Heart left ventricle (tissue), 16 donors: ENCODE data around the gene FOXG1. TPM values are rescaled to one million over a fixed set of nuclear protein-coding genes. Genes with fewer than 3 reads are reported as not detected.

Experiments used
- ATAC-seq, 4 donors: fragments of 200-7000 bp; cut with Tn5 transposase; one replicate each; pipeline ENCODE4 v1.9.1; 2020 to 2022; ENCODE audit warnings: moderate library complexity in 4 of 4, mild to moderate bottlenecking in 3 of 4, moderate number of reproducible peaks in 1 of 4
- DNase-seq, 5 donors: peaks; one replicate each; pipeline ENCODE4 v3.0.0-alpha.2; 2020
- H3K27ac ChIP-seq, 12 donors: fragments of 200-600 bp; sonication (generic) in 4 of 12; one replicate each; pipeline versions ENCODE4 v1.5.0 to v1.8.0; 2016 to 2022; ENCODE audit warnings: mild to moderate bottlenecking in 2 of 12
- H3K27me3 ChIP-seq, 9 donors: fragments of 200-600 bp; sonication (generic) in 2 of 9; one replicate each; pipeline versions ENCODE4 v1.5.1 to v1.8.0; 2016 to 2022; ENCODE audit warnings: mild to moderate bottlenecking in 3 of 9
- H3K36me3 ChIP-seq, 9 donors: fragments of 200-600 bp; sonication (generic) in 2 of 9; one replicate each; pipeline versions ENCODE4 v1.5.0 to v1.8.0; 2018 to 2022; ENCODE audit warnings: mild to moderate bottlenecking in 2 of 9
- H3K4me1 ChIP-seq, 12 donors: fragments of 200-600 bp; sonication (generic) in 4 of 12; one replicate each; pipeline versions ENCODE4 v1.5.0 to v1.8.0; 2016 to 2022; ENCODE audit warnings: mild to moderate bottlenecking in 3 of 12
- H3K4me3 ChIP-seq, 12 donors: fragments of 200-600 bp; sonication (generic) in 4 of 12; one replicate each; pipeline versions ENCODE4 v1.5.0 to v1.8.0; 2017 to 2022; ENCODE audit warnings: mild to moderate bottlenecking in 9 of 12, moderate library complexity in 4 of 12
- H3K9me3 ChIP-seq, 12 donors: fragments of 200-600 bp; sonication (generic) in 4 of 12; one replicate each; pipeline versions ENCODE4 v1.5.0 to v1.8.0; 2016 to 2022; ENCODE audit warnings: mild to moderate bottlenecking in 1 of 12
- CTCF ChIP-seq, 12 donors: fragments of 200-600 bp; sonication (generic) in 4 of 12; IDR thresholded peaks; one replicate each; pipeline versions ENCODE4 v1.5.0 to v1.8.0; 2018 to 2022; ENCODE audit warnings: antibody characterized with exemption in 12 of 12, mild to moderate bottlenecking in 5 of 12
- POLR2A ChIP-seq, 2 donors: fragments of 450-650 bp; IDR thresholded peaks; one replicate each; pipeline ENCODE4 v1.6.1; 2017; ENCODE audit warnings: antibody characterized with exemption in 2 of 2, mild to moderate bottlenecking in 2 of 2, moderate library complexity in 2 of 2
- WGBS, 4 donors: extraction: QIAGEN DNeasy Blood & Tissue Kit in 2 of 4; methylation state at CpG; one replicate each; pipeline versions ENCODE4 v1.1.5 to v1.1.7; 2013 to 2018; 5-methylcytosine and 5-hydroxymethylcytosine counted together
- intact Hi-C, 10 donors: fragments of 100-400 bp; cut with DNase I; formaldehyde crosslinking; loops; one replicate each; pipeline versions ENCODE4 v1.11.1 to v1.14.2; 2022
- polyA plus RNA-seq, 2 donors: library from polyadenylated mRNA; stranded (reverse); fragments of 200-250 nt; gene quantifications; one replicate each; pipeline ENCODE4 v1.2.3, GENCODE V29; 2013
- total RNA-seq, 9 donors: library from RNA; depleted of rRNA in 2 of 9; stranded (reverse); fragments of >200 nt in 2 of 9; fragmentation: NEBNext Ultra II Directional in 3 of 9; extraction: Animal tissue kit (Norgen Biotek cat#: 25700) in 3 of 9; gene quantifications; one replicate each; pipeline versions ENCODE4 v1.1.0 to v1.2.4, GENCODE V29; 2016 to 2023
- donor health status: ischemic (EF 13 %, LVEDD 7.1; RV severe dilation, severe dysfunction).
- donor health status: healthy with polysubstance abuse.
- donor health status: DM: no; HTN: yes; CAD: no.
- donor health status: DM: no; HTN: no; CAD: no.
- donor health status: ischemic (EF 25% LVEDD 6.9; RV normal size, moderate dysfunction).
- donor health status: ischemic (EF 25% LVEDD 5.7; RV mildly dilated, moderate dysfunction).
- donor health status: healthy.
- donor health status: DM: yes; HTN: yes; CAD: no.
- donor health status: ischemic (EF 35%, LVEDD 5.7; RV mildly dilated, moderate dysfunction).
- donor health status: nonischemic (EF 11% LVEDD 7.7; RV severe dilation, severe dysfunction).
- donor health status: DM: yes; HTN: yes; CAD: no.
- donor health status: PGD.
- donor health status: ischemic (EF 29% LVEDD 5.4; RV normal size, mild dysfunction).
- donor health status: nonischemic (EF 23%, LVEDD 6.1; RV moderate dilation, normal function).

Gene FOXG1
- total and polyA plus RNA-seq, 11 donors, result not detected

- DNase-seq (no peak), ATAC-seq (no peak)
- H3K27me3 ChIP-seq, result peaks cover 45 to 94% (median 92%) of the 10 kb centered on the region in 9 donors
- peaks cover 0 to 6% (median 0%) of the 10 kb centered on the region in 12 donors for H3K9me3 ChIP-seq
- no peaks in the 10 kb centered on the region for H3K36me3 ChIP-seq
- TF ChIP-seq CTCF (IDR thresholded peaks at IDR 0.05) (no peak), POLR2A (IDR thresholded peaks at IDR 0.05) (no peak)
- intact Hi-C loops, result no loop called here
- whole genome bisulfite sequencing, 4 donors, result 2 to 9% (median 4%) methylated on average over 44 to 100 of the region's 100 CpGs
- H3K4me1 ChIP-seq, result peaks cover 0 to 19% (median 10%) of the 10 kb centered on the region in 12 donors
- H3K4me3 ChIP-seq, result peak overlapping the region in 10 of 12 donors; percentile 8 to 46 (median 39)
- no peak overlapping the region for H3K27ac ChIP-seq
These were observed 654 bp downstream of the FOXG1 start for GRCh38 chr14:28767030-28767852.

- H3K4me3 ChIP-seq, result no peak overlapping the region
These were observed 1.5 kb downstream of the FOXG1 start for GRCh38 chr14:28767853-28768741.

GRCh38 chr14:28769276-28769880 lies 2.8 kb downstream of the FOXG1 start:
- no peak for DNase-seq
- no peak overlapping the region for H3K4me3 ChIP-seq
- no peak for ATAC-seq
- 24 to 34% (median 29%) methylated on average over 4 of the region's 4 CpGs for WGBS, 4 donors
- peaks cover 0 to 6% (median 0%) of the 10 kb centered on the region in 12 donors for H3K9me3 ChIP-seq
- H3K36me3 ChIP-seq, result no peaks in the 10 kb centered on the region
- TF ChIP-seq POLR2A (IDR thresholded peaks at IDR 0.05), result no peak
- no peak for TF ChIP-seq CTCF (IDR thresholded peaks at IDR 0.05)
- peaks cover 0 to 19% (median 10%) of the 10 kb centered on the region in 12 donors for H3K4me1 ChIP-seq
- H3K27me3 ChIP-seq, result peaks cover 53 to 94% (median 92%) of the 10 kb centered on the region in 9 donors
- no peak overlapping the region for H3K27ac ChIP-seq
- intact Hi-C loops, result no loop called here

More at GRCh38 chr14:28767853-28768741, 1.5 kb downstream of the FOXG1 start:
- no peak for DNase-seq
- peaks cover 45 to 94% (median 92%) of the 10 kb centered on the region in 9 donors for H3K27me3 ChIP-seq
- H3K27ac ChIP-seq, result no peak overlapping the region
- H3K9me3 ChIP-seq, result peaks cover 0 to 6% (median 0%) of the 10 kb centered on the region in 12 donors
- TF ChIP-seq POLR2A (IDR thresholded peaks at IDR 0.05), result no peak
- no peak for TF ChIP-seq CTCF (IDR thresholded peaks at IDR 0.05)
- peaks cover 0 to 19% (median 10%) of the 10 kb centered on the region in 12 donors for H3K4me1 ChIP-seq
- no peak for ATAC-seq
- no peaks in the 10 kb centered on the region for H3K36me3 ChIP-seq
- WGBS, 4 donors, result 4 to 8% (median 6%) methylated on average over 68 to 77 of the region's 77 CpGs
- intact Hi-C loops, result no loop called here
